HG03342 (cell line): ENCODE data around the gene ZNF48.
A peak's percentile ranks its signal among the peaks of the same experiment; 100 is the strongest.
"Not testable (repeated sequence)": the region's sequence is repeated elsewhere in the genome, so short reads cannot be mapped to it uniquely, and the experiment has no call there.

Source experiments
- ATAC-seq: cut with Tn5 transposase; IDR thresholded peaks from one replicate; pipeline ENCODE4 v1.9.1; 2021; ENCODE audit warnings: mild to moderate bottlenecking, moderate library complexity; ENCODE audit not compliant: unreplicated experiment

ZNF48 gene

GRCh38 chr16:30377050-30377811, 18.0 kb upstream of the ZNF48 start:
- ATAC-seq: no peak

- ATAC-seq: peak; percentile 27
Observed at GRCh38 chr16:30377812-30378235, 17.4 kb upstream of the ZNF48 start.

- ATAC-seq: peak; percentile 85
Observed at GRCh38 chr16:30378236-30379157, 16.7 kb upstream of the ZNF48 start.

GRCh38 chr16:30379158-30379783, 15.9 kb upstream of the ZNF48 start:
- ATAC-seq: peak; percentile 2

GRCh38 chr16:30380072-30380802, 15.0 kb upstream of the ZNF48 start:
- ATAC-seq: no peak

- ATAC-seq: no peak
Observed at GRCh38 chr16:30380803-30381208, 14.4 kb upstream of the ZNF48 start.

GRCh38 chr16:30381291-30382041, 13.8 kb upstream of the ZNF48 start:
- ATAC-seq: no peak

GRCh38 chr16:30382111-30382881, 12.9 kb upstream of the ZNF48 start, which contains the start of gene SEPTIN1:
Gene SEPTIN1 (minus strand): TSS chr16:30382561. CDS start chr16:30382542, 19 bp downstream.
- ATAC-seq: no peak

GRCh38 chr16:30383521-30383920, 11.7 kb upstream of the ZNF48 start:
- ATAC-seq: no peak

GRCh38 chr16:30394592-30395154, 547 bp upstream of the ZNF48 start:
- ATAC-seq: no peak

GRCh38 chr16:30395992-30396585, 869 bp downstream of the ZNF48 start:
- peak; percentile 14 for ATAC-seq

- not testable (repeated sequence) for ATAC-seq
Observed at GRCh38 chr16:30396627-30397026, 1.4 kb downstream of the ZNF48 start.

- ATAC-seq: no peak
Observed at GRCh38 chr16:30397056-30397455, 1.8 kb downstream of the ZNF48 start.

- no peak for ATAC-seq
Observed at GRCh38 chr16:30397776-30398660, 2.8 kb downstream of the ZNF48 start.

- no peak for ATAC-seq
Observed at GRCh38 chr16:30398661-30399434, 3.6 kb downstream of the ZNF48 start.

GRCh38 chr16:30399435-30400186, 4.4 kb downstream of the ZNF48 start:
- ATAC-seq: no peak
